Pancreas (tissue), 10 donors: ENCODE results near the gene NLRP12. TPM values are rescaled to one million over a fixed set of nuclear protein-coding genes. Genes with fewer than 3 reads are reported as not detected.

ENCODE experiments used
- ATAC-seq, 4 donors: fragments of 200-7000 bp; cut with Tn5 transposase; one replicate each; pipeline versions ENCODE4 v1.8.0 to v1.9.1; 2020; ENCODE audit warnings: mild to moderate bottlenecking in 4 of 4, moderate library complexity in 4 of 4
- DNase-seq, 6 donors: peaks; one replicate each; pipeline ENCODE4 v3.0.0-alpha.2; 2020
- FAIRE-seq: peaks from 2 replicates; lab custom pipeline; 2012; peaks lifted over from hg19 to GRCh38; lab: Jason Lieb, UNC
- H3K27ac ChIP-seq, 4 donors: fragments of 200-600 bp; sonication (generic); 1 replicate in 3 of 4; 2 replicates in 1 of 4; pipeline versions ENCODE4 v1.5.0 to v1.8.0; 2020
- H3K27me3 ChIP-seq, 4 donors: fragments of 200-600 bp; one replicate each; pipeline ENCODE4 v1.8.0; 2021
- H3K36me3 ChIP-seq, 3 donors: fragments of 200-600 bp; sonication (generic) in 1 of 3; one replicate each; pipeline versions ENCODE4 v1.5.0 to v1.8.0; 2020 to 2021
- H3K4me1 ChIP-seq, 3 donors: fragments of 200-600 bp; one replicate each; pipeline ENCODE4 v1.8.0; 2021
- H3K4me3 ChIP-seq, 4 donors: fragments of 200-600 bp; sonication (generic) in 2 of 4; one replicate each; pipeline versions ENCODE4 v1.5.0 to v1.8.0; 2020 to 2021
- H3K9me3 ChIP-seq, 4 donors: fragments of 200-600 bp; one replicate each; pipeline ENCODE4 v1.8.0; 2021
- CTCF ChIP-seq, 4 donors: fragments of 200-600 bp; sonication (generic) in 3 of 4; IDR thresholded peaks; one replicate each; pipeline versions ENCODE4 v1.5.0 to v1.8.0; 2021; ENCODE audit warnings: antibody characterized with exemption in 4 of 4
- WGBS, 2 donors: extraction: QIAGEN DNeasy Blood & Tissue Kit; methylation state at CpG; one replicate each; pipeline ENCODE4 v1.1.7; 2013; 5-methylcytosine and 5-hydroxymethylcytosine counted together
- intact Hi-C, 3 donors: fragments of 100-400 bp; cut with DNase I; formaldehyde crosslinking; loops; one replicate each; pipeline versions ENCODE4 v1.11.1 to v1.14.2; 2022
- polyA plus RNA-seq, 2 donors: library from polyadenylated mRNA; stranded (reverse); fragments of 200-250 nt; gene quantifications; one replicate each; pipeline ENCODE4 v1.2.3, GENCODE V29; 2013
- total RNA-seq, 6 donors: library from RNA; stranded (reverse); fragmentation: NEBNext Ultra II Directional in 4 of 6; extraction: Animal tissue kit (Norgen Biotek cat#: 25700) in 4 of 6; gene quantifications; one replicate each; pipeline versions ENCODE4 v1.2.1 to v1.2.4, GENCODE V29; 2021 to 2023
- donor health status: healthy with polysubstance abuse.
- donor health status: DM: no; HTN: no; CAD: no; lungs with moderate emphysema.
- donor health status: DM: no; HTN: no; CAD: no.
- donor health status: control.
- donor health status: control.
- donor health status: Bipolar disorder and iron deficiency.
- donor health status: DM: yes; HTN: yes; CAD: no.
- donor health status: DM: no; HTN: no; CAD: no.
- donor health status: DM: no; HTN: no; CAD: no.
- donor health status: DM: yes; HTN: yes; CAD: no.

Gene NLRP12
- total and polyA plus RNA-seq, 8 donors = 0.02 to 0.81 (median 0.19) TPM; not detected in 1

DNA sequence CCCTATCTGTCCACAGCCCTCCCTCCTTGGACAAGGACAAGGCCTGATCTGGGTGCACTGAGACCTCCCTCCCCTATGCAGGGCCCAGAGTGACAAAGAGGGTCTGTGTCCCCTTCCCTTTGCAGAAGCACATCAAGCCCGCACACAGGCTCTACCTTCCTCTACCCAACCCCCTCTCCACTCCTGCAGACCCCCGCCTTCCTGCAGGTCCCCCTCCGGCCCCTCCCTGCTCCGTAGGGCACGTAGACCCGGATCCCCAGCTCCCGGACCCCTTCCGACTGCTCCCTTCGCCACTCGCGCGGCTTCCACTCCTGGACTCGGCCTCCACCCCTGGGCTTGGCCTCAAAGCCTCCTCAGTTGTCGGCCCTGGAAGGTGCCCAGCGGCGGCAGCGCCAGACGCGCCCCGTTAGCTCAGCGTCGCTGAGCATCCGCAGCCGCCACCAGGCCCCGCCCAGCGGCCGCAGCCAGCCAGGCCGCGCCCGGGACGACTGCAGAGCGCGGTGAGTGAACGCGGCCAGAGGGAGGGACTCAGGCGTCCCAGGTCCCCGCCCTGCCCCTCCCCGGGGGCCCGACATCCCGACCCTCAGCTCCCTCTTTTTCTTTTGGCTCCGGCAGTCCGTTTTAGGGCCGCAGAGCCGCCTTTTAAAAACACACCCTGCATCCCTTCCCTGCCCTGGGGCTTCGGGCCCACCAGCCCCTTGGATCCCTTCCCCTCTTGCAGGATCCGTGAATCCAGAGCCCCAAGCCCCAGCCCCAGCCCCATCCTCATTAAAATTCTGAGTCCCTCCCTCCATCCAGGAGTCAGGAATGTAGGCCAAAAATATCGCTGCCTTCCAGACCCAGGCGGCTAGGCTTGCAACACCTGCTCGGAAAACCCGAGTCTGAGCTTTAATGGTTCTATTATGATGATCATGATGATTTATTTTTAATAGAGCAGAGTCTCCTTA is 42.1 kb upstream of the NLRP12 start:
- Histone ChIP-seq H3K27ac (peak overlapping the region; percentile 80 to 87 (median 84)), H3K4me1 (peaks cover 0 to 6% (median 0%) of the 10 kb centered on the region in 3 donors), H3K27me3 (no peaks in the 10 kb centered on the region), H3K9me3 (no peaks in the 10 kb centered on the region), H3K36me3 (no peaks in the 10 kb centered on the region), H3K4me3 (peak overlapping the region in 2 of 4 donors; percentile 14 to 86)
- no peak for TF ChIP-seq CTCF (IDR thresholded peaks at IDR 0.05)
- DNase-seq = peak in 5 of 6 donors; percentile 41 to 84 (median 66)
- 47 to 51% methylated on average over 49 to 50 of the region's 50 CpGs for WGBS, 2 donors
- no peak for FAIRE-seq
- intact Hi-C loops = no loop called here
- peak in 2 of 4 donors; percentile 8 to 15 for ATAC-seq

- H3K27me3 ChIP-seq = no peaks in the 10 kb centered on the region
- H3K9me3 ChIP-seq = no peaks in the 10 kb centered on the region
- H3K36me3 ChIP-seq = no peaks in the 10 kb centered on the region
- no peak for DNase-seq
- ATAC-seq = no peak
- peak overlapping the region in 2 of 4 donors; percentile 87 for H3K27ac ChIP-seq
- peaks cover 0 to 6% (median 0%) of the 10 kb centered on the region in 3 donors for H3K4me1 ChIP-seq
- no peak for TF ChIP-seq CTCF (IDR thresholded peaks at IDR 0.05)
- 76 to 80% methylated on average over 9 of the region's 9 CpGs for WGBS, 2 donors
- H3K4me3 ChIP-seq = no peak overlapping the region
- no peak for FAIRE-seq
- intact Hi-C loops = no loop called here
Observed at GRCh38 chr19:53865523-53865917, 41.4 kb upstream of the NLRP12 start.

- no peak for TF ChIP-seq CTCF (IDR thresholded peaks at IDR 0.05)
- H3K36me3 ChIP-seq = no peaks in the 10 kb centered on the region
- intact Hi-C loops = no loop called here
- no peak overlapping the region for H3K4me3 ChIP-seq
- FAIRE-seq = no peak
- peak overlapping the region in 2 of 4 donors; percentile 1 to 44 for H3K27ac ChIP-seq
- peak in 2 of 4 donors; percentile 8 to 17 for ATAC-seq
- DNase-seq = peak in 3 of 6 donors; percentile 31 to 54 (median 41)
- peaks cover 0 to 6% (median 0%) of the 10 kb centered on the region in 3 donors for H3K4me1 ChIP-seq
- H3K27me3 ChIP-seq = no peaks in the 10 kb centered on the region
- 14 to 17% methylated on average over 6 of the region's 6 CpGs for WGBS, 2 donors
- H3K9me3 ChIP-seq = no peaks in the 10 kb centered on the region
Observed at GRCh38 chr19:53864308-53864836, 40.3 kb upstream of the NLRP12 start.

DNA sequence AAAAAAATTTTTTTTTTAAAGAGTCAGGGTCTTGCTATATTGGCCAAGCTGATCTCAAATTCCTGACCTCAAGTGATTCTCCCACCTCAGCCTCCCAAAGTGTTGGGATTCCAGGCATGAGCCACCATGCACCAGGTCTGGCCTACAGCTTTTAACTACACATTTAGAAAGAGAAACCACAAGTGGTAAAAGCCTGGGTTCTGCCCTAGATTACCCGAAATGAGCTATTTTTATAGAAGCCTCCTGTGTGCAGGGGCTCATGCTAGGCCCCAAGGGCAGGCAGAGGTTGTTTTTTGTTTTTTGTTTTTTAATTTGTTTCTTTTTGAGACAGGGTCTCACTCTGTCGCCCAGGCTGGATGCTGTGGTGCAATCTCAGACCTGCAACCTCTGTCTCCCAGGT is 29.6 kb upstream of the NLRP12 start:
- ATAC-seq (no peak), DNase-seq (no peak), FAIRE-seq (no peak)
- Histone ChIP-seq H3K27me3 (no peaks in the 10 kb centered on the region), H3K4me3 (no peak overlapping the region), H3K4me1 (peaks cover 0 to 4% (median 0%) of the 10 kb centered on the region in 3 donors), H3K36me3 (no peaks in the 10 kb centered on the region), H3K27ac (no peak overlapping the region), H3K9me3 (no peaks in the 10 kb centered on the region)
- no peak for TF ChIP-seq CTCF (IDR thresholded peaks at IDR 0.05)
- intact Hi-C loops = no loop called here
- WGBS, 2 donors = 60 to 76% methylated on average over 2 of the region's 2 CpGs
